HEK293 (cell line): ENCODE results near the gene HMCN2.

Source experiments
- FEZF1 ChIP-seq: fragments of 450-650 bp; formaldehyde crosslinking; IDR thresholded peaks from 2 replicates; pipeline ENCODE4 v1.5.1; 2016; ENCODE audit warnings: missing biosample characterization, missing genetic modification characterization
- SP2 ChIP-seq: fragments of 450-650 bp; formaldehyde crosslinking; IDR thresholded peaks from 2 replicates; pipeline ENCODE4 v1.5.1; 2016; ENCODE audit warnings: missing biosample characterization, missing genetic modification characterization
- TCF7L2 ChIP-seq: IDR thresholded peaks from 2 replicates; pipeline ENCODE4 v1.6.1; 2011; ENCODE audit warnings: low read depth, mild to moderate bottlenecking, inconsistent platforms, low read length, moderate library complexity, borderline replicate concordance
- TRIM28 ChIP-seq: IDR thresholded peaks from 2 replicates; pipeline ENCODE4 v1.6.1; 2011; ENCODE audit warnings: low read length, control low read depth, borderline replicate concordance
- ZNF114 ChIP-seq: fragments of 450-650 bp; formaldehyde crosslinking; IDR thresholded peaks from 2 replicates; pipeline ENCODE4 v1.5.0; 2017; ENCODE audit warnings: missing biosample characterization, missing genetic modification characterization
- ZNF121 ChIP-seq: fragments of 450-650 bp; formaldehyde crosslinking; IDR thresholded peaks from 2 replicates; pipeline ENCODE4 v1.5.1; 2016; ENCODE audit warnings: missing biosample characterization, missing genetic modification characterization
- ZNF138 ChIP-seq: fragments of 450-650 bp; formaldehyde crosslinking; IDR thresholded peaks from 2 replicates; pipeline ENCODE4 v1.5.1; 2016; ENCODE audit warnings: missing biosample characterization, missing genetic modification characterization, borderline replicate concordance
- ZNF155 ChIP-seq: fragments of 450-650 bp; formaldehyde crosslinking; IDR thresholded peaks from 2 replicates; pipeline ENCODE4 v1.5.1; 2016; ENCODE audit warnings: missing biosample characterization, missing genetic modification characterization
- ZNF223 ChIP-seq: fragments of 450-650 bp; formaldehyde crosslinking; IDR thresholded peaks from 2 replicates; pipeline ENCODE4 v1.5.1; 2016; ENCODE audit warnings: missing biosample characterization, missing genetic modification characterization
- ZNF248 ChIP-seq: fragments of 450-650 bp; formaldehyde crosslinking; IDR thresholded peaks from 2 replicates; pipeline ENCODE4 v1.5.1; 2017; ENCODE audit warnings: missing biosample characterization, missing genetic modification characterization
- ZNF404 ChIP-seq: fragments of 450-650 bp; formaldehyde crosslinking; IDR thresholded peaks from 2 replicates; pipeline ENCODE4 v1.5.1; 2017; ENCODE audit warnings: missing biosample characterization, missing genetic modification characterization
- ZNF416 ChIP-seq: fragments of 450-650 bp; formaldehyde crosslinking; IDR thresholded peaks from 2 replicates; pipeline ENCODE4 v1.5.1; 2016; ENCODE audit warnings: missing biosample characterization, missing genetic modification characterization
- ZNF514 ChIP-seq: fragments of 450-650 bp; formaldehyde crosslinking; IDR thresholded peaks from 2 replicates; pipeline ENCODE4 v1.5.1; 2016; ENCODE audit warnings: missing biosample characterization, missing genetic modification characterization
- ZNF530 ChIP-seq: fragments of 450-650 bp; formaldehyde crosslinking; IDR thresholded peaks from 2 replicates; pipeline ENCODE4 v1.5.1; 2016; ENCODE audit warnings: low read depth, missing biosample characterization, missing genetic modification characterization
- ZNF596 ChIP-seq: fragments of 450-650 bp; IDR thresholded peaks from 2 replicates; pipeline ENCODE4 v1.5.0; 2018; ENCODE audit warnings: missing biosample characterization, mild to moderate bottlenecking, missing genetic modification characterization, moderate library complexity
- ZNF610 ChIP-seq: fragments of 450-650 bp; formaldehyde crosslinking; IDR thresholded peaks from 2 replicates; pipeline ENCODE4 v1.5.1; 2016; ENCODE audit warnings: missing biosample characterization, missing genetic modification characterization, borderline replicate concordance
- ZNF830 ChIP-seq: fragments of 450-650 bp; IDR thresholded peaks from 2 replicates; pipeline ENCODE4 v1.5.0; 2018; ENCODE audit warnings: missing biosample characterization, missing genetic modification characterization, low read depth, mild to moderate bottlenecking, moderate library complexity
- ZSCAN23 ChIP-seq: fragments of 450-650 bp; formaldehyde crosslinking; IDR thresholded peaks from 2 replicates; pipeline ENCODE4 v1.5.1; 2016; ENCODE audit warnings: missing biosample characterization, missing genetic modification characterization
- TF ChIP-seq, protein P1 (sequence below): fragments of 450-650 bp; formaldehyde crosslinking; IDR thresholded peaks from 2 replicates; pipeline ENCODE4 v1.5.1; 2017; ENCODE audit warnings: missing biosample characterization, missing genetic modification characterization
- TF ChIP-seq, protein P2 (sequence below): fragments of 450-650 bp; formaldehyde crosslinking; IDR thresholded peaks from 2 replicates; pipeline ENCODE4 v1.5.1; 2016; ENCODE audit warnings: missing biosample characterization, missing genetic modification characterization, borderline replicate concordance
- TF ChIP-seq, protein P3 (sequence below): fragments of 450-650 bp; formaldehyde crosslinking; IDR thresholded peaks from 2 replicates; pipeline ENCODE4 v1.5.1; 2017; ENCODE audit warnings: missing biosample characterization, missing genetic modification characterization
- TF ChIP-seq, protein P4 (sequence below): fragments of 450-650 bp; formaldehyde crosslinking; IDR thresholded peaks from 2 replicates; pipeline ENCODE4 v1.5.1; 2016; ENCODE audit warnings: missing biosample characterization, missing genetic modification characterization
- TF ChIP-seq, protein P5 (sequence below): fragments of 450-650 bp; formaldehyde crosslinking; IDR thresholded peaks from 2 replicates; pipeline ENCODE4 v1.5.1; 2016; ENCODE audit warnings: missing biosample characterization, missing genetic modification characterization, borderline replicate concordance

Gene HMCN2

DNA sequence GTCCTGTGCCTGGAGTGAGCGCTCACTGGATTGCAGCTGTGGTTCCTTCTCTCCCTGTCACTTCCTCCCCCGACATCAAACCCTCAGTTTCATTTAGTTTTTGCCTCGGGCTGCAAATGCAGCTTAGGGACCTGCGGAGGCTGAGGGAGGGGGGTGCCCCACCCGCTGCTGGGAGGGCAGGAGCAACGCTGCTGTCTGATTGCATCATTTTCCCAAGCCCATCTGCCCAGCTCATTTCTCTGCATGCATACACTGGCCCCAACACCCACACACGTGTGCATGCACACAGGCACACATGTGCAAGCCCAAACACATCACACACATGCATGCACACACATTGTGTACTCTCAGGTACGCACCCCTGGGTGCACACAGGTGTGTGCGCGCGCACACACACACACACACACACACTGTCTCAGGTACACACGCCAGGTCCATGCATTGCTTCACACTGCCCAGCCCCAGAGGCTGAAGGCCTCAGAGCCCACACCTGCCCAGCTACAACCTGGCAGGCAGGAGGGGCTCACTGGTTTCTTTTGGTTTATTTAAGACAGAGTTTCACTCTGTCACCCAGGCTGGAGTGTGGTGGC is 182.6 kb downstream of the HMCN2 start (continued):
- TF ChIP-seq ZNF610 (tag by site-specific recombination) (peak; percentile 81; the same call in 1 of the 2 replicates), ZNF121 (tag by site-specific recombination) (no peak), ZNF155 (no peak), TRIM28 (no peak), ZNF248 (no peak), ZNF596 (no peak), ZNF514 (tag by site-specific recombination) (no peak), ZNF830 (tag by site-specific recombination) (no peak), ZNF138 (no peak), ZNF404 (tag by site-specific recombination) (no peak), FEZF1 (tag by site-specific recombination) (no peak), TCF7L2 (no peak), ZNF416 (no peak), ZNF114 (no peak), ZSCAN23 (no peak), SP2 (tag by site-specific recombination) (no peak), ZNF530 (no peak), ZNF223 (tag by site-specific recombination) (no peak)
- TF ChIP-seq, protein P1, sequence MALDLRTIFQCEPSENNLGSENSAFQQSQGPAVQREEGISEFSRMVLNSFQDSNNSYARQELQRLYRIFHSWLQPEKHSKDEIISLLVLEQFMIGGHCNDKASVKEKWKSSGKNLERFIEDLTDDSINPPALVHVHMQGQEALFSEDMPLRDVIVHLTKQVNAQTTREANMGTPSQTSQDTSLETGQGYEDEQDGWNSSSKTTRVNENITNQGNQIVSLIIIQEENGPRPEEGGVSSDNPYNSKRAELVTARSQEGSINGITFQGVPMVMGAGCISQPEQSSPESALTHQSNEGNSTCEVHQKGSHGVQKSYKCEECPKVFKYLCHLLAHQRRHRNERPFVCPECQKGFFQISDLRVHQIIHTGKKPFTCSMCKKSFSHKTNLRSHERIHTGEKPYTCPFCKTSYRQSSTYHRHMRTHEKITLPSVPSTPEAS: peak; percentile 80
- TF ChIP-seq, protein P2, sequence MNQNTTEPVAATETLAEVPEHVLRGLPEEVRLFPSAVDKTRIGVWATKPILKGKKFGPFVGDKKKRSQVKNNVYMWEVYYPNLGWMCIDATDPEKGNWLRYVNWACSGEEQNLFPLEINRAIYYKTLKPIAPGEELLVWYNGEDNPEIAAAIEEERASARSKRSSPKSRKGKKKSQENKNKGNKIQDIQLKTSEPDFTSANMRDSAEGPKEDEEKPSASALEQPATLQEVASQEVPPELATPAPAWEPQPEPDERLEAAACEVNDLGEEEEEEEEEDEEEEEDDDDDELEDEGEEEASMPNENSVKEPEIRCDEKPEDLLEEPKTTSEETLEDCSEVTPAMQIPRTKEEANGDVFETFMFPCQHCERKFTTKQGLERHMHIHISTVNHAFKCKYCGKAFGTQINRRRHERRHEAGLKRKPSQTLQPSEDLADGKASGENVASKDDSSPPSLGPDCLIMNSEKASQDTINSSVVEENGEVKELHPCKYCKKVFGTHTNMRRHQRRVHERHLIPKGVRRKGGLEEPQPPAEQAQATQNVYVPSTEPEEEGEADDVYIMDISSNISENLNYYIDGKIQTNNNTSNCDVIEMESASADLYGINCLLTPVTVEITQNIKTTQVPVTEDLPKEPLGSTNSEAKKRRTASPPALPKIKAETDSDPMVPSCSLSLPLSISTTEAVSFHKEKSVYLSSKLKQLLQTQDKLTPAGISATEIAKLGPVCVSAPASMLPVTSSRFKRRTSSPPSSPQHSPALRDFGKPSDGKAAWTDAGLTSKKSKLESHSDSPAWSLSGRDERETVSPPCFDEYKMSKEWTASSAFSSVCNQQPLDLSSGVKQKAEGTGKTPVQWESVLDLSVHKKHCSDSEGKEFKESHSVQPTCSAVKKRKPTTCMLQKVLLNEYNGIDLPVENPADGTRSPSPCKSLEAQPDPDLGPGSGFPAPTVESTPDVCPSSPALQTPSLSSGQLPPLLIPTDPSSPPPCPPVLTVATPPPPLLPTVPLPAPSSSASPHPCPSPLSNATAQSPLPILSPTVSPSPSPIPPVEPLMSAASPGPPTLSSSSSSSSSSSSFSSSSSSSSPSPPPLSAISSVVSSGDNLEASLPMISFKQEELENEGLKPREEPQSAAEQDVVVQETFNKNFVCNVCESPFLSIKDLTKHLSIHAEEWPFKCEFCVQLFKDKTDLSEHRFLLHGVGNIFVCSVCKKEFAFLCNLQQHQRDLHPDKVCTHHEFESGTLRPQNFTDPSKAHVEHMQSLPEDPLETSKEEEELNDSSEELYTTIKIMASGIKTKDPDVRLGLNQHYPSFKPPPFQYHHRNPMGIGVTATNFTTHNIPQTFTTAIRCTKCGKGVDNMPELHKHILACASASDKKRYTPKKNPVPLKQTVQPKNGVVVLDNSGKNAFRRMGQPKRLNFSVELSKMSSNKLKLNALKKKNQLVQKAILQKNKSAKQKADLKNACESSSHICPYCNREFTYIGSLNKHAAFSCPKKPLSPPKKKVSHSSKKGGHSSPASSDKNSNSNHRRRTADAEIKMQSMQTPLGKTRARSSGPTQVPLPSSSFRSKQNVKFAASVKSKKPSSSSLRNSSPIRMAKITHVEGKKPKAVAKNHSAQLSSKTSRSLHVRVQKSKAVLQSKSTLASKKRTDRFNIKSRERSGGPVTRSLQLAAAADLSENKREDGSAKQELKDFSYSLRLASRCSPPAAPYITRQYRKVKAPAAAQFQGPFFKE (tag by site-specific recombination): no peak
- TF ChIP-seq, protein P3, sequence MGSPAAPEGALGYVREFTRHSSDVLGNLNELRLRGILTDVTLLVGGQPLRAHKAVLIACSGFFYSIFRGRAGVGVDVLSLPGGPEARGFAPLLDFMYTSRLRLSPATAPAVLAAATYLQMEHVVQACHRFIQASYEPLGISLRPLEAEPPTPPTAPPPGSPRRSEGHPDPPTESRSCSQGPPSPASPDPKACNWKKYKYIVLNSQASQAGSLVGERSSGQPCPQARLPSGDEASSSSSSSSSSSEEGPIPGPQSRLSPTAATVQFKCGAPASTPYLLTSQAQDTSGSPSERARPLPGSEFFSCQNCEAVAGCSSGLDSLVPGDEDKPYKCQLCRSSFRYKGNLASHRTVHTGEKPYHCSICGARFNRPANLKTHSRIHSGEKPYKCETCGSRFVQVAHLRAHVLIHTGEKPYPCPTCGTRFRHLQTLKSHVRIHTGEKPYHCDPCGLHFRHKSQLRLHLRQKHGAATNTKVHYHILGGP: no peak
- TF ChIP-seq, protein P4, sequence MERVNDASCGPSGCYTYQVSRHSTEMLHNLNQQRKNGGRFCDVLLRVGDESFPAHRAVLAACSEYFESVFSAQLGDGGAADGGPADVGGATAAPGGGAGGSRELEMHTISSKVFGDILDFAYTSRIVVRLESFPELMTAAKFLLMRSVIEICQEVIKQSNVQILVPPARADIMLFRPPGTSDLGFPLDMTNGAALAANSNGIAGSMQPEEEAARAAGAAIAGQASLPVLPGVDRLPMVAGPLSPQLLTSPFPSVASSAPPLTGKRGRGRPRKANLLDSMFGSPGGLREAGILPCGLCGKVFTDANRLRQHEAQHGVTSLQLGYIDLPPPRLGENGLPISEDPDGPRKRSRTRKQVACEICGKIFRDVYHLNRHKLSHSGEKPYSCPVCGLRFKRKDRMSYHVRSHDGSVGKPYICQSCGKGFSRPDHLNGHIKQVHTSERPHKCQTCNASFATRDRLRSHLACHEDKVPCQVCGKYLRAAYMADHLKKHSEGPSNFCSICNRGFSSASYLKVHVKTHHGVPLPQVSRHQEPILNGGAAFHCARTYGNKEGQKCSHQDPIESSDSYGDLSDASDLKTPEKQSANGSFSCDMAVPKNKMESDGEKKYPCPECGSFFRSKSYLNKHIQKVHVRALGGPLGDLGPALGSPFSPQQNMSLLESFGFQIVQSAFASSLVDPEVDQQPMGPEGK (tag by site-specific recombination): peak; percentile 80
- TF ChIP-seq, protein P5, sequence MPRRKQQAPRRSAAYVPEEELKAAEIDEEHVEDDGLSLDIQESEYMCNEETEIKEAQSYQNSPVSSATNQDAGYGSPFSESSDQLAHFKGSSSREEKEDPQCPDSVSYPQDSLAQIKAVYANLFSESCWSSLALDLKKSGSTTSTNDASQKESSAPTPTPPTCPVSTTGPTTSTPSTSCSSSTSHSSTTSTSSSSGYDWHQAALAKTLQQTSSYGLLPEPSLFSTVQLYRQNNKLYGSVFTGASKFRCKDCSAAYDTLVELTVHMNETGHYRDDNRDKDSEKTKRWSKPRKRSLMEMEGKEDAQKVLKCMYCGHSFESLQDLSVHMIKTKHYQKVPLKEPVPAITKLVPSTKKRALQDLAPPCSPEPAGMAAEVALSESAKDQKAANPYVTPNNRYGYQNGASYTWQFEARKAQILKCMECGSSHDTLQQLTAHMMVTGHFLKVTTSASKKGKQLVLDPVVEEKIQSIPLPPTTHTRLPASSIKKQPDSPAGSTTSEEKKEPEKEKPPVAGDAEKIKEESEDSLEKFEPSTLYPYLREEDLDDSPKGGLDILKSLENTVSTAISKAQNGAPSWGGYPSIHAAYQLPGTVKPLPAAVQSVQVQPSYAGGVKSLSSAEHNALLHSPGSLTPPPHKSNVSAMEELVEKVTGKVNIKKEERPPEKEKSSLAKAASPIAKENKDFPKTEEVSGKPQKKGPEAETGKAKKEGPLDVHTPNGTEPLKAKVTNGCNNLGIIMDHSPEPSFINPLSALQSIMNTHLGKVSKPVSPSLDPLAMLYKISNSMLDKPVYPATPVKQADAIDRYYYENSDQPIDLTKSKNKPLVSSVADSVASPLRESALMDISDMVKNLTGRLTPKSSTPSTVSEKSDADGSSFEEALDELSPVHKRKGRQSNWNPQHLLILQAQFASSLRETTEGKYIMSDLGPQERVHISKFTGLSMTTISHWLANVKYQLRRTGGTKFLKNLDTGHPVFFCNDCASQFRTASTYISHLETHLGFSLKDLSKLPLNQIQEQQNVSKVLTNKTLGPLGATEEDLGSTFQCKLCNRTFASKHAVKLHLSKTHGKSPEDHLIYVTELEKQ (tag by site-specific recombination): no peak
